Ishikawa (cell line): ENCODE data around the gene EPS15.

ENCODE experiments used
- CEBPB ChIP-seq: IDR thresholded peaks from 2 replicates; pipeline ENCODE4 v1.6.1; 2012
- CREB1 ChIP-seq: IDR thresholded peaks from 2 replicates; pipeline ENCODE4 v1.6.1; 2012; ENCODE audit warnings: low read depth
- EGR1 ChIP-seq: IDR thresholded peaks from 2 replicates; pipeline ENCODE4 v1.6.1; 2012
- EP300 ChIP-seq: IDR thresholded peaks from 2 replicates; pipeline ENCODE4 v1.6.1; 2012; ENCODE audit warnings: borderline replicate concordance
- FOXM1 ChIP-seq: IDR thresholded peaks from 2 replicates; pipeline ENCODE4 v1.6.1; 2012; ENCODE audit warnings: low read depth, borderline replicate concordance
- NFIC ChIP-seq: IDR thresholded peaks from 2 replicates; pipeline ENCODE4 v1.6.1; 2012
- RAD21 ChIP-seq: IDR thresholded peaks from 2 replicates; pipeline ENCODE4 v1.6.1; 2012; ENCODE audit warnings: low read depth
- TAF1 ChIP-seq: IDR thresholded peaks from 2 replicates; pipeline ENCODE4 v1.6.1; 2012; ENCODE audit warnings: low read depth, mild to moderate bottlenecking
- TCF12 ChIP-seq: IDR thresholded peaks from 2 replicates; pipeline ENCODE4 v1.6.1; 2012; ENCODE audit warnings: low read depth
- TEAD4 ChIP-seq: IDR thresholded peaks from 2 replicates; pipeline ENCODE4 v1.6.1; 2012
- YY1 ChIP-seq: IDR thresholded peaks from 2 replicates; pipeline ENCODE4 v1.6.1; 2012; ENCODE audit warnings: low read depth
- ZBTB7A ChIP-seq: IDR thresholded peaks from 2 replicates; pipeline ENCODE4 v1.6.1; 2012; ENCODE audit warnings: low read depth
- TF ChIP-seq, protein P1 (sequence below): IDR thresholded peaks from 2 replicates; pipeline ENCODE4 v1.6.1; 2012
- TF ChIP-seq, protein P2 (sequence below): IDR thresholded peaks from 2 replicates; pipeline ENCODE4 v1.6.1; 2012
- TF ChIP-seq, protein P3 (sequence below): IDR thresholded peaks from 2 replicates; pipeline ENCODE4 v1.6.1; 2012; ENCODE audit warnings: low read depth, mild to moderate bottlenecking

Gene EPS15

DNA sequence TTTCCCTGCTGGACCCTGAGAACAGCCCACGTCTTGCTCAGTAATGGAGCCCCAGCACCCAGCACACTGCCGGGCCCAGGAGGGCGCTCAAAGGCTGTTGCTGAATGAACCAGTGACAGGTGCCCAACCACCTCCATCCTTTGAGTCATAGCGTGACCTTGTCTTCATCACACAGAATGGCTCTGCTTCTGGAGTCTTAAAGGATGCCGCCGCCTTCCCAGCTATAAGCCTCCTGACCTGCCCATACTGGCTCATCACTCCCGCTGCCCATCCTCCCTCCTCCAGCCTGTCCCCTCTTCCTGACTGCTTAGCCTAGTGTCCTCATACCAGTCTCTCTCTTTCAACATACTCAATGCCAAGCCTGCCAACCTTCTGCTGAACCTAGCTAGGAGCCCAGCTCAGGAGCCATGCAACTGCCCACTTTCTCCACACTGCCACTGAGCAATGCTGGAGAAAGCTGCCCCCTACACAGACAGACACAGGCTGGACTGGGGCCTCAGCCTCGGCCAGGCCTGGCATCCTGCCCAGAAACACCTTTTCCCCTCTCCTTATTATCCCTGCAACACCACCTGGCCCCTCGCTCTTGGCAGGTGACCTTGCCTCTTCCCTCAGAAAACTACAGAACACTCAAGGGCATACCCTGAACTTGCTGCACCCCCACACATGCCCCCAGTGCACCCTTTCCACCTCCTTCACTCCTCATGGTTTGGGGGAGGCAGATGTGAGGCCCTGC, 202.8 kb downstream of the EPS15 start:
- no peak for TF ChIP-seq YY1
- TF ChIP-seq EGR1: no peak
- TF ChIP-seq, protein P1, sequence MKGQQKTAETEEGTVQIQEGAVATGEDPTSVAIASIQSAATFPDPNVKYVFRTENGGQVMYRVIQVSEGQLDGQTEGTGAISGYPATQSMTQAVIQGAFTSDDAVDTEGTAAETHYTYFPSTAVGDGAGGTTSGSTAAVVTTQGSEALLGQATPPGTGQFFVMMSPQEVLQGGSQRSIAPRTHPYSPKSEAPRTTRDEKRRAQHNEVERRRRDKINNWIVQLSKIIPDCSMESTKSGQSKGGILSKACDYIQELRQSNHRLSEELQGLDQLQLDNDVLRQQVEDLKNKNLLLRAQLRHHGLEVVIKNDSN: no peak

DNA sequence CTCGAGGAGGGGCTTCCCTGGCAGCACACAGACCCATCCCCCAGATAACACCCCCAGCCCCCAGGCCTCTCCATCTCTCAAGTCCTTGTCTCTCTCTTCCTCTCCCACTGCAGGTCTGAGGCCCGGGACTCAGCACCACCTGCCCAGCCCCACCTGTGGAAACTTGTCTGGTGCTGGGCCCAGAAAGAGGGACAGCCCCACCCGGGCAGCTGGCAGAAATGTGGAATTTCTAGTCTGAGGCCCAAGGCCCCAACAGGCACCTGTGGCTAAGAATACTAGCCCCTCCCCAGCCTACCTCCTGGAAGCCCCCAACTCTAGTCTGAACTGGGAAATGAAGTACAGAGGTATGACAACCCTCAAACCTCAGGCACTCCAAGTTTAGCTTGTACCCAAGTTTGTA, 204.1 kb downstream of the EPS15 start:
- TF ChIP-seq, protein P1: no peak
- TF ChIP-seq EGR1 (no peak), CEBPB (no peak)

DNA sequence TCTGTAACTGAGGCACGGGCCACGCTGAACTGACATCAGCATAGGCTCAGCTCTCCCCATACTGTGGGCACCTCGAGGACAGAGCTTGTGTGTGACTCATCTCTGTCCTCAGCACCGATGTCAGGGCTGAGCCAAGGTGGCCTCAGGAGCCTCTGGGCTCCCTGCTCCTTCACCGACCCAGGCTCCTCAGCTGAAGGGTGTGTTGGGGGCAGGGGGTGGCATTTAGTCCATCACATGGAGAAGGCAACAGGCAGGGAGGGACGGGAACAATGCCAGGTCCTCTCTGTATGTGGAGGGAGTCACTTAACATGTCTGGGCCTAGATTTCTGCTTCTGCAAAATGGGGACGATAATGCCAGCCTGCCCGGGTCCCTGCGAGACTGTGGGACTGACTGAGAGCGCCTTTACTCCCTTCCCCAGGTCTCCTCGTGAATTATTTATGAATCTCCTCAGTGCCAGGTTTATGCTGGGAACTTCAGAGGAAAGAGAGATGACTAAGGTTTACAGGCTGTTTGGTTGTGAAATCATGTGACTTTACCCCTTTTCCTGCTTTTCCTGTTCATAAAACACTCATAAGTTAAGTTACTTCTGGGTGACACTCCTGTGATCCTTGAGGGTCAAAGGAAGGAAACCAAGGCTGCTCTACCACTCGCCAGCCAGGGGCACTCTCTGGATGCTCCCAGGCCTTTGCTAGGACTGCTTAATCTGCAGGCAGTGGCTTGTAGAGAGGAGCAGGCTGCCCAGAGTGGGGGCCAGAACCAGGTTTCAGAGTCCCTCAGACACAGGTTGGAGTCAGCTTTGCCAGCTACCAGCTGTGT, 204.9 kb downstream of the EPS15 start:
- TF ChIP-seq, protein P2, sequence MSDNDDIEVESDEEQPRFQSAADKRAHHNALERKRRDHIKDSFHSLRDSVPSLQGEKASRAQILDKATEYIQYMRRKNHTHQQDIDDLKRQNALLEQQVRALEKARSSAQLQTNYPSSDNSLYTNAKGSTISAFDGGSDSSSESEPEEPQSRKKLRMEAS: no peak
- TF ChIP-seq, protein P1: 0 out of 2 replicates have a peak, but pooled peaks have one; percentile 15

DNA sequence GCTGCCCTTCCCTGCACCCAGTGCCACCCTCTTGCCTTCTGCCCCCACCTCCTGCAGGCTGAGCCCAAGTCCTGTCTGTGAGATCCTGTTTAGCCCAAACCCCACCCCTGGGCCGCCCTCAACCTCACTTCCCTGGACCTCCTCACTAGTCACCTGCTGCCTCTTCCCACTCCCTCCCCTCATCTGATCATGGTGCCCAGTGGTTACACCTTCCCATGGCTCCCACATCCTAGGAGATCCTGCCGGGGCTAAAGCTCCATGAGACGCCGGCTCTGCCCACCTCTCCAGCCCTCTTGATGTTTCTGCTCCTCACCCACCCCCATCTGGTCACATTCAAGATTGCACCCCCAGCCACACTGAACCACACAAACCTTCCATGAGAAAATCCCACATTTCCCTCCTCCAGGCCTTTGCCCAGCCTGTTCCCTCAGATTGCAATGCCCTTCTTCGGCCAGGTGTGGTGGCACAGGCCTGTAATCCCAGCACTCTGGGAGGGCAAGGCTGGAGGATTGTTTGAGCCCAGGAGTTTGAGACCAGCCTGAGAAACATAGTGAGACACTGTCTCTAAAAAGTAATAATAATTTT, 205.7 kb downstream of the EPS15 start:
- TF ChIP-seq RAD21 (peak; percentile 48), YY1 (no peak)

DNA sequence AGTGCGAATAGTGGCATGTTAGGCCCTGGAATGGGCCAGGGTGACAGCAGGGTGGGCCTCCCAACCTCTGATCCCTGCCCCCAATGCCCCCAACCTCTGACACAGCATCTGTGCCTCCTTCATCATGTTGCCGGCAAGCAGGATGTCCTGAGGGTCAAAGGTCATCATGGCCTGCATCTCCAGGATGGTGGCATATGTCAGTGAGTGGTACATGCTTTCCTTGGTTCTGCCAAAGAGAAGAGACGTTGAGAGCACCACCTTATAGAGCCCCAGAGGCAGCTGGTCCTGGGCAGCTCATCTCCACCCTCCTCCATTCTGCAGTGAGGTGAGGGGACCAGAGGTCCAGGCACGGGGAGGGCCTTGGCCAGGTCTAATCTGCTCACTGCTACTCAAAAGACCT, 206.3 kb downstream of the EPS15 start:
- TF ChIP-seq CEBPB (no peak), EGR1 (no peak), EP300 (no peak), CREB1 (no peak), FOXM1 (no peak), TAF1 (no peak), TEAD4 (no peak), ZBTB7A (no peak), TCF12 (no peak), NFIC (no peak), YY1 (no peak), RAD21 (no peak)
- TF ChIP-seq, protein P3, sequence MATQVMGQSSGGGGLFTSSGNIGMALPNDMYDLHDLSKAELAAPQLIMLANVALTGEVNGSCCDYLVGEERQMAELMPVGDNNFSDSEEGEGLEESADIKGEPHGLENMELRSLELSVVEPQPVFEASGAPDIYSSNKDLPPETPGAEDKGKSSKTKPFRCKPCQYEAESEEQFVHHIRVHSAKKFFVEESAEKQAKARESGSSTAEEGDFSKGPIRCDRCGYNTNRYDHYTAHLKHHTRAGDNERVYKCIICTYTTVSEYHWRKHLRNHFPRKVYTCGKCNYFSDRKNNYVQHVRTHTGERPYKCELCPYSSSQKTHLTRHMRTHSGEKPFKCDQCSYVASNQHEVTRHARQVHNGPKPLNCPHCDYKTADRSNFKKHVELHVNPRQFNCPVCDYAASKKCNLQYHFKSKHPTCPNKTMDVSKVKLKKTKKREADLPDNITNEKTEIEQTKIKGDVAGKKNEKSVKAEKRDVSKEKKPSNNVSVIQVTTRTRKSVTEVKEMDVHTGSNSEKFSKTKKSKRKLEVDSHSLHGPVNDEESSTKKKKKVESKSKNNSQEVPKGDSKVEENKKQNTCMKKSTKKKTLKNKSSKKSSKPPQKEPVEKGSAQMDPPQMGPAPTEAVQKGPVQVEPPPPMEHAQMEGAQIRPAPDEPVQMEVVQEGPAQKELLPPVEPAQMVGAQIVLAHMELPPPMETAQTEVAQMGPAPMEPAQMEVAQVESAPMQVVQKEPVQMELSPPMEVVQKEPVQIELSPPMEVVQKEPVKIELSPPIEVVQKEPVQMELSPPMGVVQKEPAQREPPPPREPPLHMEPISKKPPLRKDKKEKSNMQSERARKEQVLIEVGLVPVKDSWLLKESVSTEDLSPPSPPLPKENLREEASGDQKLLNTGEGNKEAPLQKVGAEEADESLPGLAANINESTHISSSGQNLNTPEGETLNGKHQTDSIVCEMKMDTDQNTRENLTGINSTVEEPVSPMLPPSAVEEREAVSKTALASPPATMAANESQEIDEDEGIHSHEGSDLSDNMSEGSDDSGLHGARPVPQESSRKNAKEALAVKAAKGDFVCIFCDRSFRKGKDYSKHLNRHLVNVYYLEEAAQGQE: no peak
- TF ChIP-seq, protein P2: no peak
- TF ChIP-seq, protein P1: no peak

DNA sequence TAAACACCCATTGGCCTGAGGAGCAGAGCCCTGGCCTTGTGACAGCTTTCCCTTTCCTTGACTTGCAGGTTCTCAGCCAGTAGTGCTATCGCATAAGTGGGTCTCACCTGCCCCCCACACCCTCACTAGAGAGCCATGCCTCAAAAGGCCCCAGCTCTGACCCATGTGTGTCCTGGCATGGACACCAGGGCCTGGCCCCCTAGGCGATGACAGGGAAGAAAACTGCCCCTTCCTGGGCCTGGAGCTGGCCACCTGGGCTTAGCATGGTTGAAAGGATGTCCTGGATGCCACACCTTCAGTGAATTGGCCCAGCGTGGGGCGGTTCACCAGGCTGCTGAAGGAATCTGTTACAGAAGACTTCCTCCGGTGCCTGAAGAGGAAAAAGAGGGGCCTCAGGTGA, 207.2 kb downstream of the EPS15 start:
- TF ChIP-seq TCF12 (no peak), RAD21 (no peak), FOXM1 (no peak), TEAD4 (no peak), YY1 (no peak), EGR1 (no peak), EP300 (no peak), TAF1 (no peak), NFIC (no peak), CREB1 (no peak)
- TF ChIP-seq, protein P1: no peak
- TF ChIP-seq, protein P2: no peak
- TF ChIP-seq, protein P3: no peak
